Mammary epithelial cell (primary cell): ENCODE results near the gene RPL41.

Experiments
- CTCF ChIP-seq, 2 donors: IDR thresholded peaks in 1 of 2; conservative IDR thresholded peaks in 1 of 2; 2 replicates each; pipeline ENCODE4 v1.5.1; 2011 to 2012; ENCODE audit warnings: inconsistent platforms in 2 of 2, low read length in 2 of 2, mild to moderate bottlenecking in 2 of 2, control low read depth in 1 of 2, low read depth in 1 of 2; ENCODE audit not compliant: insufficient read depth in 1 of 2; ENCODE audit errors: extremely low read depth in 1 of 2
- EZH2 ChIP-seq: IDR thresholded peaks from 2 replicates; pipeline ENCODE4 v1.6.1; 2012; ENCODE audit warnings: low read length, inconsistent platforms, borderline replicate concordance

DNA sequence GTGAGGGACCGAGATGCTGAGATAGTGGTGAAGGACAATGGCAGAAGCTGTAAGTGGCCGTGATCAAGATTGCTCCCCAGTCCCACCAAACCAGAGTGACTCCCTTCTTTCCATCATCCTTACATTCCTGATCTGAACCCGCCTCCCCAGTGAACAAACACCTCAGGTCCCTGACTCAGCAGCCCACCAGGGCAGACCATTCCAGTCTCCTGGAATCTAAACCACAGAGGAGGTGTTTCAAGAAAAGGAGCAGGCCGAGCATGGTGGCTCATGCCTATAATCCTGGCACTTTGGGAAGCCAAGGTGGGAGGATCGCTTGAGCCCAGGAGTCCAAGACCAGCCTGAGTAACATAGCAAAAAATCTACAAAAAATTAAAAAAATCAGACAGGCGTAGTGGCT lies 29.8 kb upstream of the RPL41 start:
- TF ChIP-seq CTCF (conservative IDR thresholded peaks at IDR 0.05 in 1 of 2, IDR thresholded peaks at IDR 0.05 in 1 of 2; ENCODE audit: extremely low read depth in 1 of 2, insufficient read depth in 1 of 2, low read depth in 1 of 2, low read length in 2 of 2) (no peak), EZH2 (no peak)
